Sigmoid colon (tissue), 7 donors: ENCODE results near the gene CEP97. TPM values are rescaled to one million over a fixed set of nuclear protein-coding genes. Genes with fewer than 3 reads are reported as not detected.
A peak's percentile ranks its signal among the peaks of the same experiment; 100 is the strongest.
"Not testable (repeated sequence)": the region's sequence is repeated elsewhere in the genome, so short reads cannot be mapped to it uniquely, and the experiment has no call there.

Source experiments
- DNase-seq: peaks from one replicate; pipeline ENCODE4 v3.0.0-alpha.2; 2019
- H3K27ac ChIP-seq, 4 donors: fragments of 200-600 bp; sonication (generic); one replicate each; pipeline ENCODE4 v1.5.1; 2016 to 2019; ENCODE audit warnings: mild to moderate bottlenecking in 1 of 4
- H3K27me3 ChIP-seq, 3 donors: fragments of 200-600 bp; sonication (generic); one replicate each; pipeline ENCODE4 v1.5.1; 2019; ENCODE audit warnings: mild to moderate bottlenecking in 1 of 3
- H3K36me3 ChIP-seq, 4 donors: fragments of 200-600 bp; sonication (generic); one replicate each; pipeline ENCODE4 v1.5.1; 2016 to 2019
- H3K4me1 ChIP-seq, 4 donors: fragments of 200-600 bp; sonication (generic); one replicate each; pipeline ENCODE4 v1.5.1; 2017 to 2019
- H3K4me3 ChIP-seq, 4 donors: fragments of 200-600 bp; sonication (generic); one replicate each; pipeline ENCODE4 v1.5.1; 2017 to 2019; ENCODE audit warnings: mild to moderate bottlenecking in 2 of 4, moderate library complexity in 1 of 4
- H3K9me3 ChIP-seq, 4 donors: fragments of 200-600 bp in 3 of 4; sonication (generic) in 3 of 4; one replicate each; pipeline versions ENCODE4 v1.5.1 to v1.6.1; 2013 to 2019
- EP300 ChIP-seq, 4 donors: sonication (generic); formaldehyde crosslinking; IDR thresholded peaks; one replicate each; pipeline ENCODE4 v1.6.1; 2017; ENCODE audit warnings: antibody characterized with exemption in 4 of 4
- POLR2A ChIP-seq, 2 donors: fragments of 450-650 bp; IDR thresholded peaks; one replicate each; pipeline ENCODE4 v1.6.1; 2016; ENCODE audit warnings: antibody characterized with exemption in 2 of 2, mild to moderate bottlenecking in 2 of 2, moderate library complexity in 2 of 2
- POLR2AphosphoS5 ChIP-seq, 4 donors: sonication (generic); formaldehyde crosslinking; IDR thresholded peaks; one replicate each; pipeline ENCODE4 v1.6.1; 2017; ENCODE audit warnings: antibody characterized with exemption in 4 of 4
- WGBS, 2 donors: extraction: QIAGEN DNeasy Blood & Tissue Kit; methylation state at CpG; one replicate each; pipeline ENCODE4 v1.1.7; 2013; 5-methylcytosine and 5-hydroxymethylcytosine counted together
- intact Hi-C: fragments of 100-400 bp; cut with DNase I; formaldehyde crosslinking; loops from one replicate; pipeline ENCODE4 v1.15.1; 2023
- polyA plus RNA-seq, 3 donors: library from polyadenylated mRNA; stranded (reverse); fragments of 200-250 nt; gene quantifications; one replicate each; pipeline ENCODE4 v1.2.3, GENCODE V29; 2013
- total RNA-seq, 4 donors: library from RNA; depleted of rRNA; stranded (reverse); fragments of >200 nt; gene quantifications; one replicate each; pipeline ENCODE4 v1.1.0, GENCODE V29; 2016
- TF ChIP-seq, protein P1 (sequence below), 4 experiments: fragments of 450-650 bp in 3 of 4; fragments of 200-600 bp in 1 of 4; IDR thresholded peaks; one replicate each; pipeline ENCODE4 v1.5.1; 2016 to 2019; ENCODE audit warnings: antibody characterized with exemption in 4 of 4, mild to moderate bottlenecking in 3 of 4, moderate library complexity in 2 of 4
- donor health status: healthy with polysubstance abuse.
- donor health status: Bipolar disorder and iron deficiency.
- donor health status: healthy.

CEP97 gene
- total and polyA plus RNA-seq, 7 donors: 0.69 to 11.1 (median 9.0) TPM

GRCh38 chr3:101758224-101758623 is 33.8 kb downstream of the CEP97 start:
- WGBS, 2 donors: 95 to 99% methylated on average over 6 of the region's 6 CpGs
- H3K4me3 ChIP-seq: no peak overlapping the region
- no peak for DNase-seq
- TF ChIP-seq POLR2AphosphoS5 (IDR thresholded peaks at IDR 0.05) (no peak), POLR2A (IDR thresholded peaks at IDR 0.05) (no peak), EP300 (IDR thresholded peaks at IDR 0.05) (no peak)
- TF ChIP-seq, protein P1, sequence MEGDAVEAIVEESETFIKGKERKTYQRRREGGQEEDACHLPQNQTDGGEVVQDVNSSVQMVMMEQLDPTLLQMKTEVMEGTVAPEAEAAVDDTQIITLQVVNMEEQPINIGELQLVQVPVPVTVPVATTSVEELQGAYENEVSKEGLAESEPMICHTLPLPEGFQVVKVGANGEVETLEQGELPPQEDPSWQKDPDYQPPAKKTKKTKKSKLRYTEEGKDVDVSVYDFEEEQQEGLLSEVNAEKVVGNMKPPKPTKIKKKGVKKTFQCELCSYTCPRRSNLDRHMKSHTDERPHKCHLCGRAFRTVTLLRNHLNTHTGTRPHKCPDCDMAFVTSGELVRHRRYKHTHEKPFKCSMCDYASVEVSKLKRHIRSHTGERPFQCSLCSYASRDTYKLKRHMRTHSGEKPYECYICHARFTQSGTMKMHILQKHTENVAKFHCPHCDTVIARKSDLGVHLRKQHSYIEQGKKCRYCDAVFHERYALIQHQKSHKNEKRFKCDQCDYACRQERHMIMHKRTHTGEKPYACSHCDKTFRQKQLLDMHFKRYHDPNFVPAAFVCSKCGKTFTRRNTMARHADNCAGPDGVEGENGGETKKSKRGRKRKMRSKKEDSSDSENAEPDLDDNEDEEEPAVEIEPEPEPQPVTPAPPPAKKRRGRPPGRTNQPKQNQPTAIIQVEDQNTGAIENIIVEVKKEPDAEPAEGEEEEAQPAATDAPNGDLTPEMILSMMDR (IDR thresholded peaks at IDR 0.05): no peak
- H3K9me3 ChIP-seq: no peaks in the 10 kb centered on the region
- intact Hi-C loops: no loop called here
- H3K27me3 ChIP-seq: no peaks in the 10 kb centered on the region
- H3K36me3 ChIP-seq: peaks cover 0 to 54% (median 11%) of the 10 kb centered on the region in 4 donors
- H3K4me1 ChIP-seq: no peaks in the 10 kb centered on the region
- H3K27ac ChIP-seq: no peak overlapping the region

- TF ChIP-seq EP300 (IDR thresholded peaks at IDR 0.05): no peak
- TF ChIP-seq, protein P1 (IDR thresholded peaks at IDR 0.05): no peak
- Histone ChIP-seq H3K27me3 (no peaks in the 10 kb centered on the region), H3K27ac (no peak overlapping the region), H3K4me3 (no peak overlapping the region), H3K36me3 (peaks cover 0 to 56% (median 5%) of the 10 kb centered on the region in 4 donors), H3K9me3 (no peaks in the 10 kb centered on the region), H3K4me1 (no peaks in the 10 kb centered on the region)
- WGBS, 2 donors: 87 to 88% methylated on average over 3 of the region's 3 CpGs
- intact Hi-C loops: no loop called here
- no peak for DNase-seq
These were observed 37.7 kb downstream of the CEP97 start for GRCh38 chr3:101762041-101762646.

- H3K27ac ChIP-seq, H3K27me3 ChIP-seq, H3K4me3 ChIP-seq, H3K36me3 ChIP-seq, H3K9me3 ChIP-seq, DNase-seq: not testable (repeated sequence)
- intact Hi-C loops: loop anchor here (2.0 to 5.0 kb wide), 4 partner anchors 51 to 206 kb away; partner anchors contain the start of genes NFKBIZ, PCNP and RPL24
- peaks cover 0 to 34% (median 22%) of the 10 kb centered on the region in 4 donors for H3K4me1 ChIP-seq
- WGBS, 2 donors: 85 to 91% methylated on average over 6 of the region's 6 CpGs
These were observed 53.4 kb downstream of the CEP97 start for GRCh38 chr3:101777745-101778281.

DNA sequence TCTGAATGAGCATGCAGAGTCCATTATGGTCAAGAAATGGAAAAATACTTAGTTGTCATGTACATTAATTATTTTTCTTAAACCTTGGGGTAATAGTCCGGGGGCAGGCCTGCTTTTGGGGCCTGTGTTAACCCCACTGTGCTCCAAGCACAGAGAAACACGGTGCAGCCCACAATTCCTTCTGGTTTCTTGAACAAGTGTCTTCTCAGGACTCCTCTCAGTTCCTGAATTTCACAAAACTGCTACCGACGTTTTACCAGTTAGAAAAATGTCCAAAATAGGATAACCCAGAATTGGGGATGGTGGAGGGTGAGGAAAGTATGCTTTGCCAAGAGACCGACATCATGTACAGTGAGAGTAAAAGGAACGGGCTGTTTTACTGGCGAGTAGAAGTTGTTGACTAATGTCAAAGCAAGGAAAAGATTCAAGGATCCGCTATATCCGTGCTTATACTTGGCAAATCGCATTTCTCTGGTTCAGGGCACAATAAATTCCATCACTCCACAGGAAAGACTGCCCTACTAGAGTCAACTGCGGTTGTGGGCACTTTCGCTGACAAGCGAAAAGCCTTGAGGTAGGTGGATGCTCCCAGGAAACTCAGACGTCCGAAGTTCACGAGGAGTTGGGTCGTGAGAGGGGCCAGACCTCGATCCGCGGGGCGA is 54.1 kb downstream of the CEP97 start:
- peaks cover 0 to 14% (median 9%) of the 10 kb centered on the region in 4 donors for H3K36me3 ChIP-seq
- no peaks in the 10 kb centered on the region for H3K9me3 ChIP-seq
- intact Hi-C loops: loop anchor here (2.0 to 5.0 kb wide), 4 partner anchors 51 to 206 kb away; partner anchors contain the start of genes NFKBIZ, PCNP and RPL24
- no peak for DNase-seq
- peak overlapping the region; percentile 69 to 90 (median 87) for H3K4me3 ChIP-seq
- WGBS, 2 donors: 27 to 30% methylated on average over 21 of the region's 21 CpGs
- H3K27me3 ChIP-seq: no peaks in the 10 kb centered on the region
- H3K4me1 ChIP-seq: peaks cover 0 to 34% (median 23%) of the 10 kb centered on the region in 4 donors
- peak overlapping the region; percentile 85 to 93 (median 92) for H3K27ac ChIP-seq
- TF ChIP-seq, protein P1 (IDR thresholded peaks at IDR 0.05): no peak
- no peak for TF ChIP-seq POLR2A (IDR thresholded peaks at IDR 0.05)
- TF ChIP-seq POLR2AphosphoS5 (IDR thresholded peaks at IDR 0.05): no peak
- no peak for TF ChIP-seq EP300 (IDR thresholded peaks at IDR 0.05)
